Fibroblast of mammary gland (primary cell): ENCODE data around the gene MAP1LC3A.

Experiments
- DNase-seq: peaks from one replicate; pipeline ENCODE4 v3.0.0-alpha.2; 2010; ENCODE audit warnings: low read depth
- H3K4me3 ChIP-seq: 2 replicates; pipeline ENCODE4 v1.5.1; 2011; ENCODE audit warnings: low read depth, mild to moderate bottlenecking, low read length, moderate library complexity; ENCODE audit not compliant: control insufficient read depth
- TF ChIP-seq, protein P1 (sequence below): conservative IDR thresholded peaks from 2 replicates; pipeline ENCODE4 v1.5.1; 2011; ENCODE audit warnings: low read depth, low read length, inconsistent platforms; ENCODE audit not compliant: control insufficient read depth, insufficient read depth

The MAP1LC3A gene

GRCh38 chr20:34536798-34537394, 21.6 kb upstream of the MAP1LC3A start:
- TF ChIP-seq, protein P1, sequence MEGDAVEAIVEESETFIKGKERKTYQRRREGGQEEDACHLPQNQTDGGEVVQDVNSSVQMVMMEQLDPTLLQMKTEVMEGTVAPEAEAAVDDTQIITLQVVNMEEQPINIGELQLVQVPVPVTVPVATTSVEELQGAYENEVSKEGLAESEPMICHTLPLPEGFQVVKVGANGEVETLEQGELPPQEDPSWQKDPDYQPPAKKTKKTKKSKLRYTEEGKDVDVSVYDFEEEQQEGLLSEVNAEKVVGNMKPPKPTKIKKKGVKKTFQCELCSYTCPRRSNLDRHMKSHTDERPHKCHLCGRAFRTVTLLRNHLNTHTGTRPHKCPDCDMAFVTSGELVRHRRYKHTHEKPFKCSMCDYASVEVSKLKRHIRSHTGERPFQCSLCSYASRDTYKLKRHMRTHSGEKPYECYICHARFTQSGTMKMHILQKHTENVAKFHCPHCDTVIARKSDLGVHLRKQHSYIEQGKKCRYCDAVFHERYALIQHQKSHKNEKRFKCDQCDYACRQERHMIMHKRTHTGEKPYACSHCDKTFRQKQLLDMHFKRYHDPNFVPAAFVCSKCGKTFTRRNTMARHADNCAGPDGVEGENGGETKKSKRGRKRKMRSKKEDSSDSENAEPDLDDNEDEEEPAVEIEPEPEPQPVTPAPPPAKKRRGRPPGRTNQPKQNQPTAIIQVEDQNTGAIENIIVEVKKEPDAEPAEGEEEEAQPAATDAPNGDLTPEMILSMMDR = peak; percentile 47
- DNase-seq = peak; percentile 51
- no peak overlapping the region for H3K4me3 ChIP-seq

DNA sequence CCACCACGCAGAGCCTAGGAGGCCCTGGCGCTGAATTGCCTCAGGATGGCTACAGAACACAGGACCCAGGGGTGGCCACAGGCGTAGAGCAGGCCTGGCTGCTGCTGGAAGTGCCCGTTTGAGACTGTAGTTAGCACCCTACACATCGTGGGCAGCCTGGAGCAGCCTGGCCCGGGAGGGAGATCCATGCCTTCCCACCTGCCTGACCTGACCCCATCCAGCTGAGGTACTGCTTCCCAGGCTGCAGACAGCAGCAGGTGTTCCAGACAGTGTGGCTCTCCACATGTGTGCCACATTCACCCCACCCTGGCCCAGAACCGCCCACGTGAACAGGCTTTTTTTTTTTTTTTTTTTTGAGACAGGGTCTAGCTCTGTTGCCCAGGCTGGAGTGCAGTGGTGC, 20.9 kb upstream of the MAP1LC3A start:
- no peak for DNase-seq
- TF ChIP-seq, protein P1 = no peak
- H3K4me3 ChIP-seq = no peak overlapping the region

GRCh38 chr20:34538671-34539123, 19.8 kb upstream of the MAP1LC3A start:
- H3K4me3 ChIP-seq = no peak overlapping the region
- TF ChIP-seq, protein P1 = peak; percentile 90
- DNase-seq = peak; percentile 66

DNA sequence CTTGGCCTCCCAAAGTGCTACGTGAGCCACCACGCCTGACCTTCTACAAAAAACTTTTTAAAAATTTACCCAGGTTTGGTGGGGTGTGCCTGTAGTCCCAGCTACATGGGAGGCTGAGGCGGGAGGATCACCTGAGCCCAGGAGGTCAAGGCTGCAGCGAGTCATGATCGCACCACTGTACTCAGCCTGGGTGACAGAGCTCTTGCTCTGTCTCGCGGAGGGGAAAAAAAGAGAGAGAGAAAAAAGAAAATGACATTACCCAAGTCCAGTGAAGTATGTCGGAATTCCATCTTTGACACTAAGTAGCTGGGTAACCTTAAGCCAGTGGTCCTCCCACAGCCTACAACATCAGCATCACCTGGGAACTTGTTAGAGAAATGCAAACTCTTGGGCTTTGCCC, 18.8 kb upstream of the MAP1LC3A start:
- no peak overlapping the region for H3K4me3 ChIP-seq
- DNase-seq = no peak
- TF ChIP-seq, protein P1 = no peak

- H3K4me3 ChIP-seq = no peak overlapping the region
- no peak for DNase-seq
- TF ChIP-seq, protein P1 = no peak
Observed at GRCh38 chr20:34540596-34541263, 17.8 kb upstream of the MAP1LC3A start.

DNA sequence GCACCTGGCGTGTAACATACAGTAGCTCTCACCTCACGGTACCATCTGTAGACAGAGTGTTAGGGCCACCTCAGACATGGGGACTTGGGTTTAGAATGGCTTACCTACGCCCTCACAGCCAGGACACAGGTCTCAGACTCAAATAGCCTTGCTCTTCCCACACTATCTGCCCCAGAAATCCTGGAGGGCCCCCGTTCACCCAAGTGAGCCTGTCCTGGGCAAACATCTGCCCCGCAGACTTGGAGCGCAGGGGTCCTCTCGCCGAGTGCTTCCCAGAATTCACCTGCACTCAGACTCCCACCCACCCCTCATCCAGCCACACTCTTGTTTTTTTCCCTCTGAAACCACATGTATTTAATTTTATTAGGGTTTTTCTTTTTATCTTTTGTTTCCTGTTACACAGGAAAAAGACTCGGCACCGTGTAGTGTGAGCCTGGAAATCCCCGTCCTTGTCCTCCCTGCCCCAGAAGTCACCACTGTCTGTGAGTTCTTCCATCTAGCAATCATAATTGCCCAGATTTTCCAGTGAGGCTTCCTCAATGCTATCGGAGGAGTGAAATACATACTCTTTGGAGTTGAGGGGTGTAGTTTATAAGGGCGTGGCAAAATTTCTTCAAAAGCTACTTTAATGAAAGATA, 17.1 kb upstream of the MAP1LC3A start:
- DNase-seq = no peak
- H3K4me3 ChIP-seq = no peak overlapping the region
- TF ChIP-seq, protein P1 = no peak
